OCI-LY3 (cell line): ENCODE measurements around the gene ZNF763.

Source experiments
- EZH2phosphoT487 ChIP-seq: fragments of 200-600 bp; shearing (Covaris generic); IDR thresholded peaks from 2 replicates; pipeline ENCODE4 v1.6.1; 2018; ENCODE audit warnings: antibody characterized with exemption, mixed run types, low read depth
- TF ChIP-seq, protein P1 (sequence below): fragments of 200-600, 300-600 bp; sonication (generic); IDR thresholded peaks from 2 replicates; pipeline ENCODE4 v1.5.1; 2014; ENCODE audit warnings: antibody characterized with exemption, low read length, low read depth

DNA sequence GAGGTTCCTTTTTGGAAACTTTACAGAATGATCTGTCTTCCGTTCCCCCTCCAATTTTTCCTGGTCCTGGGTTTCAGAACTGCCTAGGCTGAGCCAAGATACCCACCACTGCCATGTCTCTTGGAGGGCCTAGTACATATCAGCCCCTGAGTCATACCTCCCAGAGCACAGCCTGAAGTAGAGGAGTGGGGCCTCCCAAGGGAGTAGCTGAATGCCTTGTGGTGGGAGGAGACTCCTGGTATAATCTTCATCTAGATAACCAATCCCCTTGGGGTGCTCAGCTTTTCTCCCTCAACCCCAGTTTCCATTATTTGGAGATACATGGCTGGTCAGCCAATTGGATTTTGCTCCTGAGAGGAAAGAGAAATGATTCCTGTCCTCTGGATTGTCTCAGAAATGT, 30.3 kb downstream of the ZNF763 start:
- TF ChIP-seq, protein P1, sequence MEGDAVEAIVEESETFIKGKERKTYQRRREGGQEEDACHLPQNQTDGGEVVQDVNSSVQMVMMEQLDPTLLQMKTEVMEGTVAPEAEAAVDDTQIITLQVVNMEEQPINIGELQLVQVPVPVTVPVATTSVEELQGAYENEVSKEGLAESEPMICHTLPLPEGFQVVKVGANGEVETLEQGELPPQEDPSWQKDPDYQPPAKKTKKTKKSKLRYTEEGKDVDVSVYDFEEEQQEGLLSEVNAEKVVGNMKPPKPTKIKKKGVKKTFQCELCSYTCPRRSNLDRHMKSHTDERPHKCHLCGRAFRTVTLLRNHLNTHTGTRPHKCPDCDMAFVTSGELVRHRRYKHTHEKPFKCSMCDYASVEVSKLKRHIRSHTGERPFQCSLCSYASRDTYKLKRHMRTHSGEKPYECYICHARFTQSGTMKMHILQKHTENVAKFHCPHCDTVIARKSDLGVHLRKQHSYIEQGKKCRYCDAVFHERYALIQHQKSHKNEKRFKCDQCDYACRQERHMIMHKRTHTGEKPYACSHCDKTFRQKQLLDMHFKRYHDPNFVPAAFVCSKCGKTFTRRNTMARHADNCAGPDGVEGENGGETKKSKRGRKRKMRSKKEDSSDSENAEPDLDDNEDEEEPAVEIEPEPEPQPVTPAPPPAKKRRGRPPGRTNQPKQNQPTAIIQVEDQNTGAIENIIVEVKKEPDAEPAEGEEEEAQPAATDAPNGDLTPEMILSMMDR = no peak
- TF ChIP-seq EZH2phosphoT487 = no peak
